HT1080 (cell line): ENCODE data around the gene CCL8. TPM values are rescaled to one million over a fixed set of nuclear protein-coding genes. Genes with fewer than 3 reads are reported as not detected.

ENCODE experiments used
- DNase-seq: peaks from one replicate; pipeline ENCODE4 v3.0.0-alpha.2; 2015; ENCODE audit warnings: low read depth
- total RNA-seq: library from RNA; depleted of rRNA; stranded (reverse); fragments of >200 nt; shearing (Covaris generic); gene quantifications from 2 replicates; pipeline ENCODE4 v1.2.3, GENCODE V29; 2014; rRNA removed

Gene CCL8
- total RNA-seq, 1 experiment from 2014 or later, result not detected

DNA sequence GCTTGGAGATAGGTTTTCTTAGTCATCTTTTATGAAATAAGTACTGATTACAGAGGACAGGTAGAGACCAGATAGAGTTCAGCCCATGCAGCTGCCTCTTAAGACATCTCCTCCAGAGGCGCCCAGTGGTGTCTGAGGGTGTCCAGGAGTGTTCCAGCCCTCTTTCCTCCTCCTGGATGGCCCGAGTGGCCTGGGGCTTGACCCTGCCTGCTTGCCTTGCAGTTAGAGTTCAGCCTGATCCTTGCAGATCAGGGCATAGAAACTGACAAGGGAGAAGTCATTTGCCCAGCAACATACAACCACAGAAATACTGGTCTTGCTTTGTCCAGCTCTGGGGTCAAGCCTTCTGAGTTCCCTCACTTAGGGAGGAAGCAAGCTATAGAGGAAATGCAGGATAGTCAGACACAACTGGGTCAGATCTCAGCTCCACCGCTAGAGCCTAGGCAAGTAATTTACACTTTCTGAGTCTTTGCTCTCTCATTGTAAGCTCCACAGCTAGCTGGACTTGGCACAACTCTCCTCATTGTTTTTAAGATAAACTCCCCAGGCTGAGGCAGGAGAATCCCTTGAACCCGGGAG is 47.4 kb downstream of the CCL8 start:
- DNase-seq, result no peak

DNA sequence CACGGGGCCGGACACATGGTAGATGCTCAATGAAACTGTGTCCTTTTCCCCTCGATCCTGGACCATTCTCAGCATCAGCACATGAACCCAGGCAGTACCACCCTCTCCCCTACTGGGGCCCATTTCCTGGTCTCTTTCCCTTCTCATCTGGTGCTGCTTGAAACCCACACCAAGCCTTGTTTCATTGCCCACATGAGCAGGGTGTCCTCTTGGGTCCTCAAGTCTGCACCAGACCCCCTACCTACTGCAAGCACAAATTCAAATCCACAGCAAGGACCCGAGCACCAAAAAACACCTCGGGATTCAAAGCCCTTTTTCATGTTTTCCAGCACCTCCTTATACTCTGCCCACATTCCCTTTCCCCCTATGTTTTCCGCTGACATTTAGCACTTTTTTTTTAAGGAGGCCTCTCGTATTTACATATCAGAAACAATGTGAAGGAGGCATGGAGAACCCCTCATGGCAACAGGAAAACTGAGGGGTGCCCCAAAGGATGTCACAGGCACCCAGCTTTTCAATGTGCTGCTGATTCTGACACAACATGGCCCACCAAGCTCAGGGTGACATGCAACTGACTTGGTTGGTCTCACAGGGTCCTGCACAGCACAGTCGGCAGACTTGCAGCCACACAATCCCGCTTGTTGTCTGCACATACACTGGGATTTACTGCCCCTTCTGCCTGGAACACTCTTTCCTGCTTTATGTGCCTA is 48.4 kb downstream of the CCL8 start:
- no peak for DNase-seq

DNA sequence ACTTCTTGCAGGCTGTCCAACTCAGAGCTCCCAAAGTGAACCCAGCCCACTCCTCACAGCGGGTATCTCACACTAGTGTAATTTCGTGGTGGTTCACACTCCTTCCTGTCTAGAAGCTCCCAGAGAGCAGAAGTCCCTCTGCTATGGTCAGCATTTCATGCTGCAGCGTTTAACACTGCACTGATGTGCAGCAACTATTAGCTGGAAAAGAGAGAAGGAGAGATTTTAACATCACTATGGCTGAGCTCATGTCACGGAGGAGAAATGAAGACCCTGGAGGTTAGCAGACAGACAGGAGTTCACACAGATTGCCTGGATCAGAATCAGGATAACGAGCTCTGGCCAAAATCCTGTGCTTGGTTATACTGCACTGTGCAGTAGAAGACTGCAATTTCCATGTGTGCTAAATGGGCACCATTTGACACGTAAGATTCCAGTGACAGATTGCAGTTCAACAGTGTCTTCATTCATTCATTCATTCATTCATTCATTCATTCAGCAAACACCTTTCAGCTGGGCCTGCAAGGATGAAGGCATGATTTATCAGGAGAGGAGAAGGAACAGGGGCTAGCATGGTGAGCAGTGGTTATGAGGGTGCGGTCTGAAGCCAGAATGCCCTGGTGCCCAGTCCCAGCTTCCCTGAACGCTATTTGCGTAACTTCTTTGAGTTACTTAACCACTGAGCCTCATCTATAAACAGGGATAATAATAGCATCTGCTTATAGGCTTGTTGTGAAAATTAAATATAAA is 49.1 kb downstream of the CCL8 start:
- DNase-seq, result no peak

DNA sequence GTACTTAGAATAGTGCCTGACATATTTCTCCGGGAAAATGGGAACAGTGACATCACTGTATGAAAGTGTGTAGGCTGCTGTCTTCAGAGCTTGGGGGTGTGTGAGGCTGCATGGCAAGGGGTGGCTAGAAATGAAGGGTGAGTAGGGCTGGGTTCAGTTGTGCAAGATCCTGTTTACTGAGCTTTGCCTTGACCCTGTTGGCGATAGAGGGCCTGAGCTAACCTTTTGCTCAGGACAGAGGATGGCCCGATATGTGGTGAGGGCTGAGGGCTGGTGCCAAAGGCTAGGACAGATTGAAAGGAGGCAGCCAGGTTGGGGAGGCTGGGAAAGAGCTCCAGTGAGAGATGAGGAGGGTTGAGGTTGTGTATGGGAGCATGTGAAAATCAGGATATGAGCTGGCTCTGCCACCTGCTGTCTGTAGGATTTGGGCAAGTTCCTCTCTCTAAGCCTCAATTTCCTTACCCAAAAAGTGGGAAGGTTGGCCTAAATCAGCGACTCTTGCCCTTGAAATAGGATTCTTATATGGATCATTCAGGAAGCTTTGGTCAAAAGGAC is 49.8 kb downstream of the CCL8 start:
- no peak for DNase-seq

DNA sequence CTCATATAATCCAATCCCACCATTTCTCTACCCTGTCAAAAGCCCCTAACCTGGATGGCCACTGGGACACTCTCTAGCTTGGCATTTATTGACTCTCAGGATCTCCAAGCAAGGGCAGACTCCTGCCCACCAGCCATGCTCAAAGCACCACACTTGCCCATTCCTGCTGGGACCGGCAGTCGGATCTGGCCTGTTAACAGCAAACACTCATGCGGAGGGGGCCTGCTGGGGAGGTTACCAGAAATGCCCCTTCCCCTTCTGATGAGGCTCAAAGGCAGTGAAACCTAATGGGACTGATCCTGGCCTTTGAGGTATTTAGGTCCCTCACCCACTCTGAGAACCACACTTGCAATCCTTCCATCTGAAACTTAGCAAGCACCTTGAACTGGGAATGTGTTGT is 50.3 kb downstream of the CCL8 start:
- DNase-seq, result no peak

DNA sequence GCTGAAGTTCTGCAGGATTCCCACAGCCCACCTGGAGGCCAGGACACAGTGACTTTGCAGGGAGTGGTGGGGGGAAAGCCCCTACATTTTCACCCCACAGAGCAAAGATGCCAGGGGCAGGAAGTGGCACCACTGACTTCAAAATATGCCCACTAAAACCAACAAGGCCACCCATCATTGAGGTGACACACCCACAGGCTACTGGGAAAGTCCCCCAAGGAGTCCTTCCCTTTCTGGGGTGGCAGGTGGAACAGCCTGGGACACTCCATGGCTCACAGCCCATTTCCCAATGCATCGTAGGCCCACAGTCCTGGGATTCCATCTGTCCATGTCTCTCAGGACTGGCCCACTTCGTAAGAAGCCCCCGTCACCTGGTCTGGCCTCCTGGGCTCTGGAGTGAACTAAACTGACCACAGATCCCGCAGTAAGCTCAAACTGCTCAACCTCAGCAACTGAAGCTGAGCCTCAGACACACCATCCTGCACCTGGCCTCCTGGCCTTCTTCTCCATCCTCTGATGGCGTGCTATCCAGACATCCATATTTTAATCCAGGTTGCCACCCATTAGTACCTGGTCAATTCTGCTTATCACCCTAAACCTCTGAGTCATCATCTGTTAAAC is 51.3 kb downstream of the CCL8 start:
- no peak for DNase-seq

DNA sequence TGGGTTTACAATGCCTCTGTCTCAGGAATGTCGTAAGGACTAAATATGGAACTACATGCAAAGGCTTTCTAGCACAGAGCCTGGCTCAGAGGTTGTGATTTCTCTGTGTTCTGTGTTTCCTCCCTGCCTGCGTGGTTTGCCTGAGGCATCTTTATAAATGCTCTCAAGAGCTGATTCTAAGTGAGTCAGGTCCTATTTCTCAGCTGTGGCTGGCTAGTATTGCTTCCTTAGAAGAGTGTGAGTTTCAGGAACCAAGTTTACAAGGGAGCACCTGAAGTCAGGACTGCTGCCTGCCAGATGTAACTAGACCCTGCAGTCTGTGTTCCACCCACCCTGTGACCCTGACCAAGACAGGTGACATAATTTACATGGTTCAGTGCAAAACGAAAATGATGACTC is 51.8 kb downstream of the CCL8 start:
- no peak for DNase-seq

Other genes with a start within 250 kb of the CCL8 start
- 0.51 TPM in 1 of 2 replicates, not detected in the other for gene CCL2, start 64.2 kb upstream of the CCL8 start, total RNA-seq
- gene CCL7, start 49.2 kb upstream of the CCL8 start, total RNA-seq, result not detected in 2 replicates
- gene CCL11, start 33.7 kb upstream of the CCL8 start, total RNA-seq, result not detected in 2 replicates
- not detected in 2 replicates for gene CCL13, start 37.0 kb downstream of the CCL8 start, total RNA-seq
- gene CCL1, start 43.8 kb downstream of the CCL8 start, total RNA-seq, result not detected in 2 replicates